IMR-90 (cell line): ENCODE results near the gene FAM76B. TPM values are rescaled to one million over a fixed set of nuclear protein-coding genes. Genes with fewer than 3 reads are reported as not detected.

Source experiments
- ATAC-seq: fragments of 200-7000 bp; cut with Tn5 transposase; 2 replicates; pipeline ENCODE4 v1.9.1; 2020; ENCODE audit warnings: low read depth, mild to moderate bottlenecking, moderate library complexity
- BruUV-seq: library from RNA; stranded (reverse); fragments of 400-500 nt; replicated peaks from 2 replicates; lab custom pipeline; 2021; lab: Mats Ljungman, UMichigan
- CTCF ChIA-PET: fragments of 300-600 bp; formaldehyde crosslinking; extraction: SDS; loops from one replicate; lab custom pipeline; 2021; ENCODE audit warnings: antibody characterized with exemption; lab: Yijun Ruan, JAX
- POLR2A ChIA-PET: fragments of 300-600 bp; sonication (Branson Sonifier 250); formaldehyde crosslinking; loops from one replicate; lab custom pipeline; 2022; ENCODE audit warnings: antibody characterized with exemption; ENCODE audit not compliant: unreplicated experiment; lab: Charles Lee
- DNase-seq: peaks from one replicate; pipeline ENCODE4 v3.0.0; 2013
- H2AFZ ChIP-seq: replicated peaks from 2 replicates; pipeline ENCODE3; 2013; ENCODE audit warnings: low read length, mild to moderate bottlenecking; ENCODE audit not compliant: poor library complexity
- H2AK5ac ChIP-seq: 2 replicates; pipeline ENCODE4 v1.6.1; 2013; ENCODE audit warnings: low read depth, low read length, inconsistent platforms
- H2AK9ac ChIP-seq: replicated peaks from 2 replicates; pipeline ENCODE3; 2013; ENCODE audit warnings: mild to moderate bottlenecking, low read depth, low read length, moderate library complexity; ENCODE audit not compliant: poor library complexity
- H2BK120ac ChIP-seq: 2 replicates; pipeline ENCODE4 v1.6.1; 2013; ENCODE audit warnings: low read depth, low read length, inconsistent platforms
- H2BK15ac ChIP-seq: 3 replicates; pipeline ENCODE4 v1.6.1; 2013; ENCODE audit warnings: low read depth, low read length, inconsistent platforms
- H2BK20ac ChIP-seq: 2 replicates; pipeline ENCODE4 v1.6.1; 2013; ENCODE audit warnings: low read depth, mild to moderate bottlenecking, inconsistent platforms, low read length, moderate library complexity
- H2BK5ac ChIP-seq: 2 replicates; pipeline ENCODE4 v1.6.1; 2013; ENCODE audit warnings: mild to moderate bottlenecking, low read depth, low read length, inconsistent platforms; ENCODE audit not compliant: poor library complexity, severe bottlenecking
- H3K14ac ChIP-seq: replicated peaks from 2 replicates; pipeline ENCODE4 v1.6.1; 2013; ENCODE audit warnings: low read depth, low read length, inconsistent platforms
- H3K18ac ChIP-seq: 2 replicates; pipeline ENCODE4 v1.6.1; 2013; ENCODE audit warnings: low read depth, low read length, control low read depth
- H3K23ac ChIP-seq: 2 replicates; pipeline ENCODE4 v1.6.1; 2013; ENCODE audit warnings: low read depth, low read length, inconsistent platforms
- H3K27ac ChIP-seq: 2 replicates; pipeline ENCODE4 v1.5.1; 2013; ENCODE audit warnings: mild to moderate bottlenecking, control low read depth, low read length; ENCODE audit not compliant: insufficient read depth
- H3K27me3 ChIP-seq: 2 replicates; pipeline ENCODE4 v1.6.1; 2013; ENCODE audit warnings: low read length; ENCODE audit not compliant: control insufficient read depth, insufficient read depth
- H3K36me3 ChIP-seq: 2 replicates; pipeline ENCODE4 v1.6.1; 2013; ENCODE audit warnings: low read length, mixed read lengths; ENCODE audit not compliant: control insufficient read depth, insufficient read depth
- H3K4ac ChIP-seq: 2 replicates; pipeline ENCODE4 v1.6.1; 2013; ENCODE audit warnings: low read depth, low read length, inconsistent platforms
- H3K4me1 ChIP-seq: 2 replicates; pipeline ENCODE4 v1.6.1; 2013; ENCODE audit warnings: low read length, mixed read lengths; ENCODE audit not compliant: control insufficient read depth, insufficient read depth
- H3K4me2 ChIP-seq: 2 replicates; pipeline ENCODE4 v1.6.1; 2013; ENCODE audit warnings: low read depth, mild to moderate bottlenecking, control low read depth, low read length, moderate library complexity
- H3K4me3 ChIP-seq: 2 replicates; pipeline ENCODE4 v1.5.1; 2013; ENCODE audit warnings: low read depth, mild to moderate bottlenecking, control low read depth, low read length, moderate library complexity; ENCODE audit not compliant: insufficient read depth
- H3K56ac ChIP-seq: 2 replicates; pipeline ENCODE4 v1.6.1; 2013; ENCODE audit warnings: low read length, inconsistent platforms; ENCODE audit not compliant: insufficient read depth; ENCODE audit errors: extremely low read depth
- H3K79me1 ChIP-seq, 2 experiments: 2 replicates each; pipeline ENCODE4 v1.6.1; 2013; ENCODE audit warnings: low read length in 2 of 2, inconsistent platforms in 1 of 2, low read depth in 1 of 2
- H3K9ac ChIP-seq: 2 replicates; pipeline ENCODE4 v1.6.1; 2013; ENCODE audit warnings: low read depth, low read length, control low read depth
- H3K9me1 ChIP-seq: 2 replicates; pipeline ENCODE4 v1.6.1; 2013; ENCODE audit warnings: low read length, inconsistent platforms; ENCODE audit not compliant: insufficient read depth
- H3K9me3 ChIP-seq: 2 replicates; pipeline ENCODE4 v1.6.1; 2013; ENCODE audit warnings: low read length; ENCODE audit not compliant: control insufficient read depth, insufficient read depth
- H4K20me1 ChIP-seq: 2 replicates; pipeline ENCODE4 v1.6.1; 2013; ENCODE audit warnings: low read length, inconsistent platforms; ENCODE audit not compliant: insufficient read depth
- H4K5ac ChIP-seq: 2 replicates; pipeline ENCODE4 v1.6.1; 2013; ENCODE audit warnings: mild to moderate bottlenecking, low read depth, low read length, control low read depth
- H4K8ac ChIP-seq, 2 experiments: 2 replicates each; pipeline ENCODE4 v1.6.1; 2013; ENCODE audit warnings: low read depth in 2 of 2, low read length in 2 of 2, control low read depth in 1 of 2, inconsistent platforms in 1 of 2
- H4K91ac ChIP-seq: 2 replicates; pipeline ENCODE4 v1.6.1; 2013; ENCODE audit warnings: low read depth, low read length, inconsistent platforms; ENCODE audit not compliant: insufficient read depth
- CEBPB ChIP-seq: IDR thresholded peaks from 2 replicates; pipeline ENCODE4 v1.6.1; 2012; ENCODE audit warnings: low read depth, low read length, improper control_type of control experiment
- MXI1 ChIP-seq: IDR thresholded peaks from 2 replicates; pipeline ENCODE4 v1.6.1; 2012; ENCODE audit warnings: low read depth, mild to moderate bottlenecking, low read length, moderate library complexity, borderline replicate concordance
- WGBS, 2 experiments: methylation state at CpG; one replicate each; pipeline versions ENCODE4 v1.1.5 to v1.1.7; 2013; ENCODE audit warnings: missing lambda C conversion rate in 2 of 2; ENCODE audit not compliant: insufficient read length in 1 of 2; ENCODE audit errors: extremely low coverage in 2 of 2; 5-methylcytosine and 5-hydroxymethylcytosine counted together
- dilution Hi-C: fragments of 300-500 bp; cut with HindIII; formaldehyde crosslinking; loops from one replicate; pipeline ENCODE4 v1.14.3; 2018; ENCODE audit warnings: low sequenced_read_pairs; ENCODE audit not compliant: unreplicated experiment
- in situ Hi-C: fragments of 300-500 bp; cut with MboI; formaldehyde crosslinking; loops from 3 replicates; pipeline ENCODE4 v1.14.3; 2019; ENCODE audit warnings: low sequenced_read_pairs, inconsistent platforms, mixed read lengths
- intact Hi-C: fragments of 100-400 bp; cut with micrococcal nuclease; formaldehyde crosslinking; loops from 2 replicates; pipeline ENCODE4 v1.10.0; 2022
- polyA plus RNA-seq, 3 experiments: library from polyadenylated mRNA; depleted of rRNA; stranded (reverse); fragments of >200 nt; gene quantifications; 2 replicates each; pipeline ENCODE4 v1.2.3, GENCODE V29; 2012; ENCODE audit warnings: low replicate concordance in 1 of 3
- total RNA-seq: library from RNA; depleted of rRNA; stranded (reverse); fragments of >200 nt; gene quantifications from 2 replicates; pipeline ENCODE4 v1.2.3, GENCODE V29; 2012

The FAM76B gene
- total and polyA plus RNA-seq, 2 of the 4 experiments (the other 2 are of a cell fraction) = 12.7 to 14.3 TPM

- peaks cover 5% of the 10 kb centered on the region for H3K36me3 ChIP-seq
- H3K27me3 ChIP-seq = no peaks in the 10 kb centered on the region
- no TSS peak for BruUV-seq
- no peak overlapping the region for H3K23ac ChIP-seq
- peak overlapping the region; percentile 23; the same call in 1 of the 2 replicates for H4K5ac ChIP-seq
- peaks cover 8% of the 10 kb centered on the region; the same call in 1 of the 2 replicates for H3K4me1 ChIP-seq
- TF ChIP-seq CEBPB = peak; percentile 76
- no peak for TF ChIP-seq MXI1
- H3K4me3 ChIP-seq = no peak overlapping the region
- in situ Hi-C loops = no loop called here
- H2BK20ac ChIP-seq = no peak overlapping the region
- H4K91ac ChIP-seq = no peak overlapping the region
- no peak overlapping the region for H2AFZ ChIP-seq
- H3K9ac ChIP-seq = no peak overlapping the region
- H2BK120ac ChIP-seq = no peak overlapping the region
- ChIA-PET POLR2A (no interaction called here), CTCF (no interaction called here)
- ATAC-seq (no peak), DNase-seq (peak; percentile 28)
- H2BK15ac ChIP-seq = no peak overlapping the region
- WGBS, 2 experiments = no CpG with 5 or more reads among the region's 4 CpGs
- no peaks in the 10 kb centered on the region for H3K9me3 ChIP-seq
- peaks cover 0 to 3% of the 10 kb centered on the region in 2 experiments; a peak in 3 of 4 replicates for H3K79me1 ChIP-seq
- peaks cover 3% of the 10 kb centered on the region for H3K9me1 ChIP-seq
- no peak overlapping the region for H2AK5ac ChIP-seq
- no peak overlapping the region for H2AK9ac ChIP-seq
- H3K27ac ChIP-seq = no peak overlapping the region
- H3K14ac ChIP-seq = no peak overlapping the region
- H2BK5ac ChIP-seq = no peak overlapping the region
- no peak overlapping the region for H3K4me2 ChIP-seq
- dilution Hi-C loops = no loop called here
- intact Hi-C loops = no loop called here
- H4K20me1 ChIP-seq = no peaks in the 10 kb centered on the region; the same call in 1 of the 2 replicates
- H4K8ac ChIP-seq = 0 out of 4 replicates have a peak overlapping the region, but pooled peaks of 1 of the 2 experiments have one; percentile 6
- H3K56ac ChIP-seq = no peak overlapping the region
- H3K18ac ChIP-seq = peak overlapping the region; percentile 12; the same call in 1 of the 2 replicates
- no peak overlapping the region for H3K4ac ChIP-seq
Measured at GRCh38 chr11:95827696-95828095, 38.1 kb upstream of the FAM76B start.
